ENCODE results near the gene TMTC1.

- no peak for TF ChIP-seq CTCF (optimal IDR thresholded peaks at IDR 0.05 in 1 of 3, IDR thresholded peaks at IDR 0.05 in 1 of 3, conservative IDR thresholded peaks at IDR 0.05 in 1 of 3; ENCODE audit: extremely low read depth in 1 of 3, insufficient read depth in 2 of 3, low read length in 3 of 3)
- TF ChIP-seq EZH2 (IDR thresholded peaks at IDR 0.05; ENCODE audit: low read length), result no peak
Measured at GRCh38 chr12:29714966-29715365, 68.8 kb downstream of the TMTC1 start.
